22Rv1 (cell line): ENCODE data around the gene ELK3.

Experiments
- CTCF ChIP-seq: fragments of 450-650 bp; IDR thresholded peaks from 2 replicates; pipeline ENCODE4 v1.5.1; 2017; ENCODE audit warnings: mild to moderate bottlenecking
- ZFX ChIP-seq: fragments of 450-650 bp; IDR thresholded peaks from 2 replicates; pipeline ENCODE4 v1.6.1; 2017; ENCODE audit warnings: antibody characterized with exemption, borderline replicate concordance

- TF ChIP-seq CTCF (no peak), ZFX (no peak)
Measured at GRCh38 chr12:96260231-96260630, 66.1 kb downstream of the ELK3 start.
